HCT116 (cell line): Measurements from ENCODE around the gene VPS33A. TPM values are rescaled to one million over a fixed set of nuclear protein-coding genes. Genes with fewer than 3 reads are reported as not detected.

ENCODE experiments used
- ATAC-seq: fragments of 200-7000 bp; cut with Tn5 transposase; 2 replicates; pipeline ENCODE4 v1.9.1; 2020; ENCODE audit warnings: mild to moderate bottlenecking, moderate library complexity
- BruUV-seq: library from RNA; stranded (reverse); fragments of 400-500 nt; replicated peaks from 2 replicates; lab custom pipeline; 2021; lab: Mats Ljungman, UMichigan
- CTCF ChIA-PET: fragments of 300-600 bp; sonication (Branson Sonifier 250); formaldehyde crosslinking; loops from one replicate; lab custom pipeline; 2021; ENCODE audit warnings: antibody characterized with exemption; lab: Charles Lee
- POLR2A ChIA-PET: fragments of 300-600, 350-600 bp; sonication (Branson Sonifier 250); formaldehyde crosslinking; loops from one replicate; lab custom pipeline; 2021; ENCODE audit warnings: antibody characterized with exemption; lab: Charles Lee
- RAD21 ChIA-PET, 2 experiments: fragments of 300-600 bp; sonication (Branson Sonifier 250); formaldehyde crosslinking; loops; one replicate each; lab custom pipeline; 2023; ENCODE audit warnings: low total read pairs in 2 of 2; ENCODE audit not compliant: uncharacterized antibody in 2 of 2, unreplicated experiment in 2 of 2, low non-redundant PET in 1 of 2; lab: Charles Lee
- DNase-seq: peaks from one replicate; pipeline ENCODE4 v3.0.0-alpha.2; 2010; ENCODE audit warnings: low read depth, low spot score
- H2AFZ ChIP-seq: fragments of 200-600 bp; shearing (Covaris generic), sonication (generic); 2 replicates; pipeline ENCODE4 v1.6.1; 2017; ENCODE audit warnings: low read depth, mixed run types, mixed read lengths, antibody characterized with exemption, low read length; ENCODE audit not compliant: poor library complexity, severe bottlenecking
- H3K27ac ChIP-seq: 2 replicates; pipeline ENCODE4 v1.5.1; 2012; ENCODE audit warnings: low read depth, low read length
- H3K27me3 ChIP-seq: fragments of 200-600 bp; sonication (generic); 2 replicates; pipeline ENCODE4 v1.6.1; 2016; ENCODE audit warnings: mixed run types, low read length, mixed read lengths; ENCODE audit not compliant: insufficient read depth
- H3K36me3 ChIP-seq, 2 experiments: fragments of 200-500 bp in 1 of 2; fragments of 200-600 bp in 1 of 2; sonication (Bioruptor generic) in 1 of 2; sonication (generic) in 1 of 2; 2 replicates each; pipeline versions ENCODE4 v1.5.1 to v1.6.1; 2014 to 2016; ENCODE audit warnings: low read length in 2 of 2, inconsistent platforms in 1 of 2, mixed read lengths in 1 of 2, mixed run types in 1 of 2; ENCODE audit not compliant: insufficient read depth in 2 of 2, control insufficient read depth in 1 of 2
- H3K4me1 ChIP-seq, 2 experiments: fragments of 200-600 bp in 1 of 2; sonication (generic) in 1 of 2; 2 replicates each; pipeline versions ENCODE4 v1.5.1 to v1.6.1; 2012 to 2017; ENCODE audit warnings: low read length in 2 of 2, inconsistent platforms in 1 of 2, mild to moderate bottlenecking in 1 of 2, mixed read lengths in 1 of 2, mixed run types in 1 of 2, moderate library complexity in 1 of 2; ENCODE audit not compliant: insufficient read depth in 2 of 2, control insufficient read depth in 1 of 2
- H3K4me2 ChIP-seq: fragments of 200-600 bp; sonication (generic); 2 replicates; pipeline ENCODE4 v1.6.1; 2017; ENCODE audit warnings: mixed run types, low read length, mixed read lengths
- H3K4me3 ChIP-seq, 2 experiments: fragments of 200-600 bp in 1 of 2; sonication (generic) in 1 of 2; replicated peaks in 1 of 2; 2 replicates each; pipeline ENCODE4 v1.5.1; 2011 to 2016; ENCODE audit warnings: low read length in 2 of 2, control low read depth in 1 of 2, low read depth in 1 of 2, mild to moderate bottlenecking in 1 of 2, mixed read lengths in 1 of 2, mixed run types in 1 of 2
- H3K79me2 ChIP-seq: fragments of 200-600 bp; sonication (generic); 2 replicates; pipeline ENCODE4 v1.6.1; 2017; ENCODE audit warnings: mild to moderate bottlenecking, mixed run types, low read length, moderate library complexity, mixed read lengths; ENCODE audit not compliant: insufficient read depth
- H3K9ac ChIP-seq: fragments of 200-600 bp; sonication (generic); 2 replicates; pipeline ENCODE4 v1.6.1; 2016; ENCODE audit warnings: low read length, mixed read lengths
- H3K9me2 ChIP-seq: fragments of 200-600 bp; sonication (generic), shearing (Covaris generic); 2 replicates; pipeline ENCODE4 v1.6.1; 2017; ENCODE audit warnings: mixed run types, mild to moderate bottlenecking, moderate library complexity; ENCODE audit not compliant: insufficient read depth
- H3K9me3 ChIP-seq, 2 experiments: fragments of 200-500 bp in 1 of 2; fragments of 200-600 bp in 1 of 2; sonication (Bioruptor generic) in 1 of 2; sonication (generic) in 1 of 2; 2 replicates each; pipeline ENCODE4 v1.6.1; 2014 to 2017; ENCODE audit warnings: low read length in 2 of 2, mixed read lengths in 2 of 2, inconsistent platforms in 1 of 2, low read depth in 1 of 2, mild to moderate bottlenecking in 1 of 2, mixed run types in 1 of 2, moderate library complexity in 1 of 2; ENCODE audit not compliant: control insufficient read depth in 1 of 2, insufficient read depth in 1 of 2
- H4K20me1 ChIP-seq: fragments of 200-600 bp; sonication (generic), shearing (Covaris generic); 2 replicates; pipeline ENCODE4 v1.6.1; 2017; ENCODE audit warnings: mixed run types, mild to moderate bottlenecking, moderate library complexity; ENCODE audit not compliant: insufficient read depth
- CBX3 ChIP-seq: IDR thresholded peaks from 2 replicates; pipeline ENCODE4 v1.6.1; 2012; ENCODE audit warnings: low read depth
- CEBPB ChIP-seq: IDR thresholded peaks from 2 replicates; pipeline ENCODE4 v1.6.1; 2012; ENCODE audit warnings: low read depth
- EGR1 ChIP-seq: IDR thresholded peaks from 2 replicates; pipeline ENCODE4 v1.6.1; 2012; ENCODE audit warnings: low read depth
- ELF1 ChIP-seq: IDR thresholded peaks from 2 replicates; pipeline ENCODE4 v1.6.1; 2012; ENCODE audit warnings: low read depth, borderline replicate concordance
- EZH2 ChIP-seq: fragments of 200-600 bp; sonication (generic); IDR thresholded peaks from 2 replicates; pipeline ENCODE4 v1.6.1; 2017; ENCODE audit warnings: antibody characterized with exemption, mixed run types
- EZH2phosphoT487 ChIP-seq: fragments of 200-600 bp; IDR thresholded peaks from 2 replicates; pipeline ENCODE4 v1.6.1; 2018; ENCODE audit warnings: antibody characterized with exemption, borderline replicate concordance
- JUND ChIP-seq: IDR thresholded peaks from 2 replicates; pipeline ENCODE4 v1.6.1; 2012
- POLR2A ChIP-seq: IDR thresholded peaks from 2 replicates; pipeline ENCODE4 v1.7.0; 2011; ENCODE audit warnings: borderline replicate concordance; ENCODE audit not compliant: insufficient read depth, insufficient read length; ENCODE audit errors: extremely low read depth
- RAD21 ChIP-seq: IDR thresholded peaks from 2 replicates; pipeline ENCODE4 v1.6.1; 2012; ENCODE audit warnings: low read depth, mild to moderate bottlenecking
- SIN3A ChIP-seq: IDR thresholded peaks from 2 replicates; pipeline ENCODE4 v1.6.1; 2012; ENCODE audit warnings: low read depth
- TCF7L2 ChIP-seq: IDR thresholded peaks from 2 replicates; pipeline ENCODE4 v1.7.0; 2011; ENCODE audit warnings: borderline replicate concordance, inconsistent platforms; ENCODE audit not compliant: insufficient read depth, insufficient read length; ENCODE audit errors: extremely low read depth
- YY1 ChIP-seq: IDR thresholded peaks from 2 replicates; pipeline ENCODE4 v1.6.1; 2011; ENCODE audit warnings: low read length, low read depth, moderate library complexity, mild to moderate bottlenecking; ENCODE audit not compliant: insufficient replicate concordance; ENCODE audit errors: extremely low read depth
- ZFX ChIP-seq: fragments of 450-650 bp; IDR thresholded peaks from 2 replicates; pipeline ENCODE4 v1.6.1; 2017
- ZNF274 ChIP-seq: fragments of 200-500 bp; sonication (Bioruptor generic); IDR thresholded peaks from 2 replicates; pipeline ENCODE4 v1.6.1; 2014; ENCODE audit warnings: mild to moderate bottlenecking, low read depth, low read length, inconsistent platforms
- intact Hi-C: fragments of 100-400 bp; cut with micrococcal nuclease; formaldehyde crosslinking; loops from 2 replicates; pipeline ENCODE4 v1.10.0; 2022
- total RNA-seq: library from RNA; stranded (reverse); gene quantifications from one replicate; pipeline ENCODE4 v1.2.1, GENCODE V29; 2021; ENCODE audit not compliant: unreplicated experiment
- TF ChIP-seq, protein P1 (sequence below): IDR thresholded peaks from 2 replicates; pipeline ENCODE4 v1.6.1; 2011; ENCODE audit warnings: mild to moderate bottlenecking, low read length, moderate library complexity; ENCODE audit not compliant: insufficient replicate concordance; ENCODE audit errors: extremely low read depth
- TF ChIP-seq, protein P2 (sequence below): IDR thresholded peaks from 2 replicates; pipeline ENCODE4 v1.6.1; 2012

The VPS33A gene
- total RNA-seq, 1 experiment from 2014 or later = 19.4 TPM

DNA sequence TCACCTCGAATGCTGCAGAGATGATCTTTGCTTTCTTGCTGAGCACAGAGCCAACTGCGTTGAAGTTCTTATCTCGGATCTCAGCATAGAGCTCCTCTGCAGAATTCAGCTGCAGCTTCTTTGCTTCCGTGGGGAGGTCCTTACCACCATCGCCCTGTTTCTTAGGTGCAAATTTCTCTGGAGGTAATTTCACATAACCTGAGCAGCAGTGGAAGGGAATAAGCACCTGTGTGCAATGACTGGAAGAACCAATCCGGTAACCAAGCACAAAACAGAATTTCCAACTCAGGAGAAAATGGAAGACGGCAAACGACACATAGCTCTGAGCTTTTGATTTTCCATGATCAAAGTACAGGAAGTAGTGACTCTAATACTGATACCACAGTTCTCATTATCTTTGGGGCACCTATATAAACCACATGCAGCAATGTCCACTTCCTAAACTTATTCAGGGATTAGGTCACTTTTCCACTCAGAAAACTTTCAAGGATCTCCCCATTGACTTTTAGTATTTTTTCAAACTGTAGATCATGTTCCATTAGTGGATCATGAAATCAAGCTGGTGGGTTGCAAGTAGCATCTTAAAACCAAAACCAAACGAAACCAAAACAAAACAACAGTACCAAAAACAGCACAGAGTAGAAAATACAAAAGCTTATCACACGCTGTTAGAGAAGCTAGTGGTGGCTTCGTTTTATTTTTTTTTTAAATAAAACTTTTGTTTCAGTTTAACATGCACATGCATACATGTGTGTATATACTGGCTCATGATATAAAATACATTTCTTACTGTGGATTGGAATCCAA lies 21.5 kb downstream of the VPS33A start:
- Histone ChIP-seq H3K4me1 (no peaks in the 10 kb centered on the region), H3K9me2 (no peaks in the 10 kb centered on the region), H2AFZ (no peak overlapping the region), H3K27ac (no peak overlapping the region), H3K79me2 (no peaks in the 10 kb centered on the region), H3K36me3 (peaks cover 0 to 2% of the 10 kb centered on the region in 2 experiments; a peak in 2 of 4 replicates), H3K27me3 (no peaks in the 10 kb centered on the region), H3K9me3 (no peaks in the 10 kb centered on the region), H3K4me2 (no peak overlapping the region), H3K4me3 (no peak overlapping the region), H3K9ac (no peak overlapping the region), H4K20me1 (no peaks in the 10 kb centered on the region)
- RAD21 ChIA-PET = no interaction called here
- BruUV-seq = no TSS peak
- TF ChIP-seq, protein P1, sequence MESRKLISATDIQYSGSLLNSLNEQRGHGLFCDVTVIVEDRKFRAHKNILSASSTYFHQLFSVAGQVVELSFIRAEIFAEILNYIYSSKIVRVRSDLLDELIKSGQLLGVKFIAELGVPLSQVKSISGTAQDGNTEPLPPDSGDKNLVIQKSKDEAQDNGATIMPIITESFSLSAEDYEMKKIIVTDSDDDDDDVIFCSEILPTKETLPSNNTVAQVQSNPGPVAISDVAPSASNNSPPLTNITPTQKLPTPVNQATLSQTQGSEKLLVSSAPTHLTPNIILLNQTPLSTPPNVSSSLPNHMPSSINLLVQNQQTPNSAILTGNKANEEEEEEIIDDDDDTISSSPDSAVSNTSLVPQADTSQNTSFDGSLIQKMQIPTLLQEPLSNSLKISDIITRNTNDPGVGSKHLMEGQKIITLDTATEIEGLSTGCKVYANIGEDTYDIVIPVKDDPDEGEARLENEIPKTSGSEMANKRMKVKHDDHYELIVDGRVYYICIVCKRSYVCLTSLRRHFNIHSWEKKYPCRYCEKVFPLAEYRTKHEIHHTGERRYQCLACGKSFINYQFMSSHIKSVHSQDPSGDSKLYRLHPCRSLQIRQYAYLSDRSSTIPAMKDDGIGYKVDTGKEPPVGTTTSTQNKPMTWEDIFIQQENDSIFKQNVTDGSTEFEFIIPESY = no peak
- TF ChIP-seq EZH2 = no peak
- no peak for TF ChIP-seq SIN3A
- TF ChIP-seq CBX3 = no peak
- TF ChIP-seq RAD21 = no peak
- no peak for TF ChIP-seq YY1
- TF ChIP-seq EGR1 = no peak
- TF ChIP-seq ELF1 = no peak
- TF ChIP-seq CEBPB = no peak
- TF ChIP-seq POLR2A = no peak
- no peak for TF ChIP-seq TCF7L2
- TF ChIP-seq ZFX = no peak
- TF ChIP-seq, protein P2, sequence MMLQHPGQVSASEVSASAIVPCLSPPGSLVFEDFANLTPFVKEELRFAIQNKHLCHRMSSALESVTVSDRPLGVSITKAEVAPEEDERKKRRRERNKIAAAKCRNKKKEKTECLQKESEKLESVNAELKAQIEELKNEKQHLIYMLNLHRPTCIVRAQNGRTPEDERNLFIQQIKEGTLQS = no peak
- TF ChIP-seq EZH2phosphoT487 = no peak
- no peak for TF ChIP-seq JUND
- no peak for TF ChIP-seq ZNF274
- DNase-seq = no peak
- no peak for ATAC-seq
- intact Hi-C loops = no loop called here
- POLR2A ChIA-PET = no interaction called here
- CTCF ChIA-PET = no interaction called here
